ENCODE results near the gene NOTCH2.
"Not testable (repeated sequence)": the region's sequence is repeated elsewhere in the genome, so short reads cannot be mapped to it uniquely, and the experiment has no call there.

DNA sequence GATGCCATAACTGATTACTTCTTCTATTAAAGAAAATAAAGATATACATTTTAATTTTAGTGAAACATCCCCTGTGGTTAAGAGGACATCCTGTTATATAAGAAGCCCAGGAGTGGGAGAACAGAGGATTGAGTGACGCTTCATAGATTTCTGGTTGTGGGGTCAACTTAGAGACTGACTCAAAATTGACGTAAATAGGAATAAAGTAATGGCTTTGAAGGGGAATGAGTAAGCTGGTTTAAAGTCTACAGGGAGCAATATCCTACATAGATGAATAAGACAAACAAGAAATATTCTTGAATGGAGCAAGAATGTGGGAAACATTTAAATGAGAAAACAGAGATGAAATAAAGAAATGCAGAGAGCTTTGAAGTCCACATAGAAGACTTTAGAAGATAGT, 46.6 kb upstream of the NOTCH2 start:
- TF ChIP-seq JUND (IDR thresholded peaks at IDR 0.05; ENCODE audit: borderline replicate concordance, low read depth, low read length); JUND (tag; IDR thresholded peaks at IDR 0.05; ENCODE audit: borderline replicate concordance, low read depth, low read length); SRSF7 (optimal IDR thresholded peaks at IDR 0.05; ENCODE audit: low read depth, low read length); SMARCC2 (IDR thresholded peaks at IDR 0.05; ENCODE audit: low read depth); TSC22D4 (tag; IDR thresholded peaks at IDR 0.05); TEAD4 (IDR thresholded peaks at IDR 0.05; ENCODE audit: low read length); TEAD4 (CRISPR knock-in tag; IDR thresholded peaks at IDR 0.05; ENCODE audit: borderline replicate concordance): not testable (repeated sequence)
- TF ChIP-seq, protein P1, sequence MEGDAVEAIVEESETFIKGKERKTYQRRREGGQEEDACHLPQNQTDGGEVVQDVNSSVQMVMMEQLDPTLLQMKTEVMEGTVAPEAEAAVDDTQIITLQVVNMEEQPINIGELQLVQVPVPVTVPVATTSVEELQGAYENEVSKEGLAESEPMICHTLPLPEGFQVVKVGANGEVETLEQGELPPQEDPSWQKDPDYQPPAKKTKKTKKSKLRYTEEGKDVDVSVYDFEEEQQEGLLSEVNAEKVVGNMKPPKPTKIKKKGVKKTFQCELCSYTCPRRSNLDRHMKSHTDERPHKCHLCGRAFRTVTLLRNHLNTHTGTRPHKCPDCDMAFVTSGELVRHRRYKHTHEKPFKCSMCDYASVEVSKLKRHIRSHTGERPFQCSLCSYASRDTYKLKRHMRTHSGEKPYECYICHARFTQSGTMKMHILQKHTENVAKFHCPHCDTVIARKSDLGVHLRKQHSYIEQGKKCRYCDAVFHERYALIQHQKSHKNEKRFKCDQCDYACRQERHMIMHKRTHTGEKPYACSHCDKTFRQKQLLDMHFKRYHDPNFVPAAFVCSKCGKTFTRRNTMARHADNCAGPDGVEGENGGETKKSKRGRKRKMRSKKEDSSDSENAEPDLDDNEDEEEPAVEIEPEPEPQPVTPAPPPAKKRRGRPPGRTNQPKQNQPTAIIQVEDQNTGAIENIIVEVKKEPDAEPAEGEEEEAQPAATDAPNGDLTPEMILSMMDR (IDR thresholded peaks at IDR 0.05 in 2 of 3, conservative IDR thresholded peaks at IDR 0.05 in 1 of 3; ENCODE audit: insufficient read depth in 2 of 3, low read depth in 1 of 3, low read length in 3 of 3) = not testable (repeated sequence)
- TF ChIP-seq, protein P2, sequence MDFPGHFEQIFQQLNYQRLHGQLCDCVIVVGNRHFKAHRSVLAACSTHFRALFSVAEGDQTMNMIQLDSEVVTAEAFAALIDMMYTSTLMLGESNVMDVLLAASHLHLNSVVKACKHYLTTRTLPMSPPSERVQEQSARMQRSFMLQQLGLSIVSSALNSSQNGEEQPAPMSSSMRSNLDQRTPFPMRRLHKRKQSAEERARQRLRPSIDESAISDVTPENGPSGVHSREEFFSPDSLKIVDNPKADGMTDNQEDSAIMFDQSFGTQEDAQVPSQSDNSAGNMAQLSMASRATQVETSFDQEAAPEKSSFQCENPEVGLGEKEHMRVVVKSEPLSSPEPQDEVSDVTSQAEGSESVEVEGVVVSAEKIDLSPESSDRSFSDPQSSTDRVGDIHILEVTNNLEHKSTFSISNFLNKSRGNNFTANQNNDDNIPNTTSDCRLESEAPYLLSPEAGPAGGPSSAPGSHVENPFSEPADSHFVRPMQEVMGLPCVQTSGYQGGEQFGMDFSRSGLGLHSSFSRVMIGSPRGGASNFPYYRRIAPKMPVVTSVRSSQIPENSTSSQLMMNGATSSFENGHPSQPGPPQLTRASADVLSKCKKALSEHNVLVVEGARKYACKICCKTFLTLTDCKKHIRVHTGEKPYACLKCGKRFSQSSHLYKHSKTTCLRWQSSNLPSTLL (IDR thresholded peaks at IDR 0.05) = not testable (repeated sequence)

All from K562 (cell line).